ENCODE results near the gene GPR148.

Gene GPR148

GRCh38 chr2:130778781-130779180, 49.9 kb downstream of the GPR148 start:
- DNase-seq: no peak

Data from hematopoietic multipotent progenitor cell treated with erythropoietin and hydrocortisone succinate and interleukin-3 and kit ligand, for 6 days (in vitro differentiated cells).